Nucleus accumbens (tissue), 56 donors: ENCODE results near the gene NOS3.
"Not testable (repeated sequence)": the region's sequence is repeated elsewhere in the genome, so short reads cannot be mapped to it uniquely, and the experiment has no call there.

ENCODE experiments used
- DNase-seq, 56 donors: peaks; one replicate each; lab custom pipeline; 2025; lab: John Stamatoyannopoulos, UW

NOS3 gene

GRCh38 chr7:151012911-151013347, 22.1 kb downstream of the NOS3 start:
- peak in 1 of 56 donors; percentile 17 for DNase-seq

GRCh38 chr7:151013356-151013732, 22.5 kb downstream of the NOS3 start:
- DNase-seq, result no peak

GRCh38 chr7:151013733-151014497, 23.1 kb downstream of the NOS3 start:
- peak in 54 of 56 donors; percentile 7 to 87 (median 58) for DNase-seq

GRCh38 chr7:151014950-151015349, 24.1 kb downstream of the NOS3 start:
- DNase-seq, result no peak

- no peak for DNase-seq
These were observed 25.1 kb downstream of the NOS3 start for GRCh38 chr7:151015967-151016366.

GRCh38 chr7:151016505-151016904, 25.7 kb downstream of the NOS3 start:
- no peak for DNase-seq

GRCh38 chr7:151016942-151017341, 26.1 kb downstream of the NOS3 start:
- DNase-seq, result no peak

- DNase-seq, result no peak
These were observed 26.6 kb downstream of the NOS3 start for GRCh38 chr7:151017370-151017952.

GRCh38 chr7:151017953-151018420, 27.2 kb downstream of the NOS3 start:
- peak in 36 of 56 donors; percentile 5 to 78 (median 37) for DNase-seq

- peak in 19 of 56 donors; percentile 6 to 75 (median 24) for DNase-seq
These were observed 27.8 kb downstream of the NOS3 start for GRCh38 chr7:151018421-151019129.

GRCh38 chr7:151019130-151019447, 28.3 kb downstream of the NOS3 start:
- DNase-seq, result no peak

GRCh38 chr7:151020231-151020630, 29.4 kb downstream of the NOS3 start:
- no peak for DNase-seq

GRCh38 chr7:151023232-151023631, 32.4 kb downstream of the NOS3 start:
- no peak for DNase-seq

GRCh38 chr7:151024435-151025056, 33.7 kb downstream of the NOS3 start, which contains the start of gene ATG9B:
ATG9B (minus strand) TSS chr7:151024494; CDS start chr7:151024423, 71 bp downstream.
- DNase-seq, result peak in 1 of 56 donors; percentile 21

GRCh38 chr7:151025924-151026671, 35.3 kb downstream of the NOS3 start:
- no peak for DNase-seq

GRCh38 chr7:151026771-151027727, 36.2 kb downstream of the NOS3 start:
- DNase-seq, result not testable (repeated sequence)

- DNase-seq, result not testable (repeated sequence)
These were observed 36.9 kb downstream of the NOS3 start for GRCh38 chr7:151027728-151028130.

- peak; percentile 84 to 99 (median 97) for DNase-seq
These were observed 37.5 kb downstream of the NOS3 start, which contains the start of gene ABCB8 for GRCh38 chr7:151028131-151028947. ABCB8 (plus strand) TSS chr7:151028450; CDS start chr7:151028516, 66 bp downstream.
